ENCODE data around the gene PLRG1. TPM values are rescaled to one million over a fixed set of nuclear protein-coding genes. Genes with fewer than 3 reads are reported as not detected.

Gene PLRG1
- polyA plus RNA-seq, 1 donor from 2014 or later = 64.2 TPM

GRCh38 chr4:154487145-154487544, 63.1 kb downstream of the PLRG1 start:
- no peak overlapping the region for H3K4me3 Mint-ChIP-seq
- no peaks in the 10 kb centered on the region for H3K9me3 Mint-ChIP-seq
- peaks cover 0 to 10% (median 8%) of the 10 kb centered on the region in 3 donors for H3K4me1 Mint-ChIP-seq
- no peaks in the 10 kb centered on the region for H3K36me3 Mint-ChIP-seq
- no peak overlapping the region for H3K27ac Mint-ChIP-seq
- peaks cover 21% of the 10 kb centered on the region for H3K27me3 Mint-ChIP-seq

GRCh38 chr4:154485127-154485773, 65.0 kb downstream of the PLRG1 start:
- H3K27me3 Mint-ChIP-seq = peaks cover 6% of the 10 kb centered on the region
- no peaks in the 10 kb centered on the region for H3K36me3 Mint-ChIP-seq
- no peak overlapping the region for H3K27ac Mint-ChIP-seq
- no peak overlapping the region for H3K4me3 Mint-ChIP-seq
- no peaks in the 10 kb centered on the region for H3K9me3 Mint-ChIP-seq
- peaks cover 0 to 4% (median 0%) of the 10 kb centered on the region in 3 donors for H3K4me1 Mint-ChIP-seq

Other genes starting within 250 kb of the PLRG1 start
- 0.01 TPM for gene DCHS2, start 58.6 kb downstream of the PLRG1 start, polyA plus RNA-seq
- gene FGB, start 12.6 kb upstream of the PLRG1 start, polyA plus RNA-seq = not detected
- not detected for gene FGA, start 40.3 kb upstream of the PLRG1 start, polyA plus RNA-seq
- gene FGG, start 62.3 kb upstream of the PLRG1 start, polyA plus RNA-seq = not detected
- gene LRAT, start 193.6 kb upstream of the PLRG1 start, polyA plus RNA-seq = not detected
- not detected for gene RBM46, start 230.9 kb upstream of the PLRG1 start, polyA plus RNA-seq